ENCODE results near the gene ARFGEF3. TPM values are rescaled to one million over a fixed set of nuclear protein-coding genes. Genes with fewer than 3 reads are reported as not detected.

ARFGEF3 gene
- total and polyA plus RNA-seq, 7 donors: 1.5 to 5.2 (median 3.5) TPM

GRCh38 chr6:138311268-138311667 is 149.5 kb downstream of the ARFGEF3 start:
- Histone ChIP-seq H3K36me3 (no peaks in the 10 kb centered on the region), H3K4me3 (no peak overlapping the region), H3K27me3 (no peaks in the 10 kb centered on the region), H3K4me1 (peaks cover 0 to 16% (median 12%) of the 10 kb centered on the region in 4 donors), H3K9me3 (no peaks in the 10 kb centered on the region), H3K27ac (no peak overlapping the region)
- TF ChIP-seq POLR2AphosphoS5 (IDR thresholded peaks at IDR 0.05) (no peak), CTCF (IDR thresholded peaks at IDR 0.05) (no peak), POLR2A (IDR thresholded peaks at IDR 0.05) (no peak), EP300 (IDR thresholded peaks at IDR 0.05) (no peak)
- intact Hi-C loops (cut with DNase I): no loop called here
- 93 to 97% methylated on average over 13 of the region's 13 CpGs for whole genome bisulfite sequencing, 2 donors
- DNase-seq: no peak

- Histone ChIP-seq H3K27ac (no peak overlapping the region), H3K4me3 (no peak overlapping the region), H3K9me3 (no peaks in the 10 kb centered on the region), H3K27me3 (no peaks in the 10 kb centered on the region), H3K36me3 (no peaks in the 10 kb centered on the region), H3K4me1 (no peaks in the 10 kb centered on the region)
- WGBS, 2 donors: 91 to 92% methylated on average over 7 of the region's 7 CpGs
- TF ChIP-seq POLR2AphosphoS5 (IDR thresholded peaks at IDR 0.05) (no peak), CTCF (IDR thresholded peaks at IDR 0.05) (no peak), POLR2A (IDR thresholded peaks at IDR 0.05) (no peak)
- intact Hi-C loops (cut with DNase I): no loop called here
- DNase-seq: no peak
Measured at GRCh38 chr6:138318741-138319375, 157.1 kb downstream of the ARFGEF3 start.

GRCh38 chr6:138321934-138322333 is 160.2 kb downstream of the ARFGEF3 start:
- Histone ChIP-seq H3K27ac (no peak overlapping the region), H3K36me3 (no peaks in the 10 kb centered on the region), H3K4me1 (no peaks in the 10 kb centered on the region), H3K27me3 (no peaks in the 10 kb centered on the region), H3K9me3 (no peaks in the 10 kb centered on the region), H3K4me3 (no peak overlapping the region)
- no peak for TF ChIP-seq POLR2A (IDR thresholded peaks at IDR 0.05)
- TF ChIP-seq POLR2AphosphoS5 (IDR thresholded peaks at IDR 0.05): no peak
- no peak for TF ChIP-seq CTCF (IDR thresholded peaks at IDR 0.05)
- no peak for TF ChIP-seq EP300 (IDR thresholded peaks at IDR 0.05)
- intact Hi-C loops (cut with DNase I): no loop called here
- no peak for DNase-seq
- WGBS, 2 donors: 84 to 97% methylated on average over 4 of the region's 4 CpGs

- DNase-seq: no peak
- intact Hi-C loops (cut with DNase I): no loop called here
- no peak overlapping the region for H3K4me3 ChIP-seq
- WGBS, 2 donors: 93 to 94% methylated on average over 13 of the region's 13 CpGs
- no peaks in the 10 kb centered on the region for H3K9me3 ChIP-seq
- H3K27me3 ChIP-seq: no peaks in the 10 kb centered on the region
- H3K4me1 ChIP-seq: no peaks in the 10 kb centered on the region
- TF ChIP-seq POLR2AphosphoS5 (IDR thresholded peaks at IDR 0.05) (no peak), POLR2A (IDR thresholded peaks at IDR 0.05) (no peak), EP300 (IDR thresholded peaks at IDR 0.05) (no peak), CTCF (IDR thresholded peaks at IDR 0.05) (no peak)
- no peaks in the 10 kb centered on the region for H3K36me3 ChIP-seq
- no peak overlapping the region for H3K27ac ChIP-seq
Measured at GRCh38 chr6:138323821-138324220, 162.1 kb downstream of the ARFGEF3 start.

- Histone ChIP-seq H3K36me3 (no peaks in the 10 kb centered on the region), H3K9me3 (no peaks in the 10 kb centered on the region), H3K4me3 (no peak overlapping the region), H3K4me1 (no peaks in the 10 kb centered on the region), H3K27me3 (no peaks in the 10 kb centered on the region), H3K27ac (no peak overlapping the region)
- DNase-seq: no peak
- WGBS, 2 donors: 69 to 75% methylated on average over 3 of the region's 3 CpGs
- TF ChIP-seq POLR2AphosphoS5 (IDR thresholded peaks at IDR 0.05) (no peak), POLR2A (IDR thresholded peaks at IDR 0.05) (no peak), EP300 (IDR thresholded peaks at IDR 0.05) (no peak), CTCF (IDR thresholded peaks at IDR 0.05) (no peak)
- intact Hi-C loops (cut with DNase I): no loop called here
Measured at GRCh38 chr6:138328210-138328609, 166.5 kb downstream of the ARFGEF3 start.
